ENCODE measurements around the gene SPATA9. TPM values are rescaled to one million over a fixed set of nuclear protein-coding genes. Genes with fewer than 3 reads are reported as not detected.
"Not testable (repeated sequence)": the region's sequence is repeated elsewhere in the genome, so short reads cannot be mapped to it uniquely, and the experiment has no call there.

SPATA9 gene
- polyA plus RNA-seq, 10 donors: 1.0 to 3.2 (median 1.8) TPM

DNA sequence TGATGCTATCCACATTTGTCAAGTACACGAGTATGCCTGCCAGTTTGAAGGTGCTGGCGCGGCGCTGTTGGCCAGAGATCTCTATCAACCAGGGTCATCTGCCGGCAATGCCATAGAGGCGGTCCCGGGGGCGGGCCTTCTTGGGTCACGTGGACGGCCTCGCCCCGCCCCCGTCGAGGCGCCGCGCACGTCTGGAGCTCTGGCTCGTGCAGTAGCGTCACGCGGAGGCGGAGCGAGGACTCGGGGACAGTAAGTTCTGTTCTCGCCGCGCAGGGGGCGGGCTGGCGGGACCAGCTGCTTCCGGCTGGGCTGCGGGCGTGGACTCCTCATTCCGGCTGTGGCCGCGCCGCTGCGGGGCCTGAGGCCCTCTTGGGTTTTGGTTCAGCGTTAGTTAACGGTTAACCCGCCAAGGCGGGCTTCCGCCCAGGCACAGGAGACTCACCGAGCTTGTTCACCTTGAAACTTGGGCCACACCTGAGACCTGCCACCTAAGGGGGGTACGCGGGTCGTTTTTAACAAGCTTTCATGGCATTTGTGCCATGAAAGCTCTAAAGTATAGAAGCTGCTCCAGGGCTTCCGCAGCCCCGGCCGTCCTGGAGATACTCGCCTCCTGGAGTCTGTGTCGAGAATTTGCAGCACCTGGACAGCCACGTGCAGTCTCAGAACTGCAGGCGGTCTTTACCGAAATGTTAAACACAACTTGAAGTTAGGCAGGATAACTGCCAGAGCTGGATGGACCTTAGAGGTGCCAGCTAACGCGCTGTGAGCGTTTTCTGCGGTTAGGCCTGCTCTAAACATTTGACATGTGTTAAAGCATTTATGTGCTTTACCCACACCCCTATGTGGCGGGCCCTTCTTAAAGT is 36.0 kb downstream of the SPATA9 start, which contains the start of gene RFESD:
RFESD (plus strand) TSS at position 209 of the 863 bp plus-strand sequence. CDS start 5,495 bp downstream, outside the sequence.
- DNase-seq: peak; percentile 96 to 98 (median 96)

DNA sequence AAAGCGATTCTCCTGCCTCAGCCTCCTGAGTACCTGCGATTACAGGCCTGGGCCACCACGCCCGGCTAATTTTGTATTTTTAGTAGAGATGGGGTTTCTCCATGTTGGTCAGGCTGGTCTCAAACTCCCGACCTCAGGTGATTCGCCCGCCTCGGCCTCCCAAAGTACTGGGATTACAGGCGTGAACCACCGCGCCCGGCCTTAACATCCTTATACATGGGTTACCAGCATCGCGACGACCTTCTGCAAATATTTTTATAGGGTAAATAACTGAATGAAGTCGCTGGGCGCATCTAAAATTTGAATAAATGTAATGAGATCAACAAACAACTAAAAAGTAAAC is 36.6 kb downstream of the SPATA9 start:
- not testable (repeated sequence) for DNase-seq

DNA sequence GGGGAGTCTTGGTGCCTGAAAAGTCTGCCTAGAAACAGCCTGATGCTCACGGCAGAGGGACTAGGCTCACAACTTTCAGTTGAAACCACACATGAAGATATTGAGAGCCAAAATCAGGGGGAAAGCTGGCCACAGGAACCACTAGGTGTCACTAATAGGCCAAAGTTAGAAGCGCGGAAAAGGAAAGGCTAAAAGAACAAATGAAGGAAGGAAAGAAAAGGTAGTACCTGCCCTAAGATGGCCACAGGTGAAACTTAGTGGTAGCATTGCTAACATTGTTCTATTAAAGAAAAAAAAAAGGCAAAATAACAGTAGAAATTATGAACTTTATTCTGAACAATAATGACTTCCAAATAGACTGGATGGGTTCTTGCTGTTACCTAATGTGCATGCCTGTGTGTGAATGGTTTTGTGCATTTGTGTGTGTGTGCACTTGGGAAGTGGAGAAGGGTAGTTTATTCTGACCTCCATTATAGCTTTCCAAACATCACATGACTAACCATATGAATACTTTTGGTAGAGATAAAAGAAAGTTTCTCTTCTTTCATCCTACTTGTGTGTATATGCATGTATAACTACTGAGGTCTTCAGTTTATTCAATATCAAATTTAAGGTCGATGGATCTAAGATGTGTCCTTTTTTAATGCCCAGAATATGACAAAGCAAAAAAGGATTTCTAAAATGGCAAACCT is 38.3 kb downstream of the SPATA9 start:
- DNase-seq: peak in 2 of 3 donors; percentile 59 to 78

DNA sequence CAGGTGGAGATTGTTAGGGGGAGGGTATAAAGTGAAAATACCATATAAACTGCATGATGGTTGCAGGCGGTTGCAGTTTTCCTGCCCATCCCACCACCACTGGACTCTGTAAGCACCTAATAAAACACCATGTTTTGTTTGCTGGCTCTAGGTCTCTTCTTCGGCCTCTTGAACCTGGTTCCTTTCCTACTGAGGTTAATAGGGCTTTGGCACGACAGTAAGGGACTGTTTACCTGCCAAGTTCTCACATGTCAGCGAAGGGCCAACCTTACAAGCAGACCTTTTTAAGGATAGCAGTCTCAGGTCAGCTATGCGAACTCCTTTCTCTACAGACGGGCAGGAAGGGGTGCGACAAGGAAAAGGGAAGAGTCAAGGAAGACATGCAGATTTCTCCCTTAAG is 39.6 kb downstream of the SPATA9 start:
- DNase-seq: no peak

DNA sequence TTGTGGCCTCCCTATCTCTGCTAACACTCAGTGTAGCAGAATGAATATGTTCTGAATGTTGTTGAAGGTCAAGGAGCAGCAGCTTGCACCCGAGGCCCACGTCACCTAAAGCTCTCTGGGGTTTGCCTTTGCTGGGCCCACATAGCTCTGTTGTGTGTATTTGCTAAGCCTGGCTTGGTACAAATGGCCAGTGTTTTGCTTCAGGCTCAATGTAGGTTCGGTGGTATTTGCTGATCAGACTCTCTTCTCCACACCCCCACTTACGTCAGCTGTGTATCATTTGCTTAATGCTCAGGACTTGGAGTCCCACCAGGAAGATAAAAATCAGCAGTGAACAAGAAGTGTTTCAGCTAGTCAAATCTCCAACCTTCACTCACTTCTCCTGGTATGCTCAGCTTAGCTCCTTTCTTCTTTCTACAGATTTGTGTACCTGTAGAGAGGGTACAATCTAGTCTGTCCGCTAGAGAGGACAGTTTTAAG is 41.0 kb downstream of the SPATA9 start:
- DNase-seq: no peak

DNA sequence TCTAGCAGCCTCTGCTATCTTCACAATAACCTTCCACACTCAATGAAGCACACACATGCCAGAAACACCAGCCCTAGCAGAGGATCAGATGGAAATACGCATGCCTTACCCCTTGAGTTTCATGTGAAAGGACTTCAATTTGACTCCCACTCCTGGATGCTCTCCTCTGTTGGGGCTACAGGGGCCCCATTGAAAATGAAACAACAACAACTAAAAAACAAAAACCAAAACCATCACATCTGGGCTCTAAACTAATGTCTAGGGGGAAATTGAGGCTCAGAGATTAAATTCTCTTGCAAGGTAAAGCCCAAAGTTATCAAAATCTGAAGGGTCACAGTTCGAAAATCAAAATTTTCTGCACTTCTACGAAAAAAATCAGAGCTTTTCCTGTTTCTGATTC is 44.2 kb downstream of the SPATA9 start:
- no peak for DNase-seq

DNA sequence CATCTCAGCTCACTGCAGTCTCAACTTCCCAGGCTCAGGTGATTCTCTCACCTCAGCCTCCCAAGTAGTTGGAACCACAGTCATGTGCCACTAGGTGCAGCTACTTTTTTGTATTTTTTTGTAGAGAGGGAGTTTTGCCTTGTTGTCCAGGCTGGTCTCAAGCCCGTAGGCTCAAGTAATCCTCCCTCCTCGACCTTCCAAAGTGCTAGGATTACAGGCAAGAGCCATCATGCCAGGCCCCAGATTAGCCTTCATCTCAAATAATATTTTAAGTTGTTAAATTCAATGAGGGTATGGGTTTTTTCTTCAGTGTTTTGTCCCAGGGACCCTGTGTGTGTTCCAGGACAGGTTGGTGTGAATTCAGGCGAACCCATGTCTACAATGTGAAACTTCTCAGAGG is 48.7 kb downstream of the SPATA9 start:
- DNase-seq: no peak

DNA sequence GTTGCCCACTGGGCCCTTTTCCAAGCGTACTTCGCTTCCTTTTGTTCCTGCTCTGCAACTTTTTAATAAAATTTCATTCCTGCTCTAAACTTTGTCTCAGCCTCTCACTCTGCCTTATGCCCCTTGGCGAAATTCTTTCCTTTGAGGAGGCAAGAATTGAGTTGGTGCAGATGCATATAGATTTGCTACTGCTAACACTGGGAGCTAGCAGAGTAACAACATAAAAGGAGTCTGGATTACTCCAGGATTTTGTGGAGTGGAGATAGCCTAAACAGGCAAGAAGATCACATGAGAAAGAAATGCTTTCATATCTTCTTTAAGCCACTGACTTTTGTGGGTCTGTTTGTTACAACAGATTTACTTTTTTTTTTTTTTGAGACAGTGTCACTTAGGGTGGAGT is 49.1 kb downstream of the SPATA9 start:
- no peak for DNase-seq

DNA sequence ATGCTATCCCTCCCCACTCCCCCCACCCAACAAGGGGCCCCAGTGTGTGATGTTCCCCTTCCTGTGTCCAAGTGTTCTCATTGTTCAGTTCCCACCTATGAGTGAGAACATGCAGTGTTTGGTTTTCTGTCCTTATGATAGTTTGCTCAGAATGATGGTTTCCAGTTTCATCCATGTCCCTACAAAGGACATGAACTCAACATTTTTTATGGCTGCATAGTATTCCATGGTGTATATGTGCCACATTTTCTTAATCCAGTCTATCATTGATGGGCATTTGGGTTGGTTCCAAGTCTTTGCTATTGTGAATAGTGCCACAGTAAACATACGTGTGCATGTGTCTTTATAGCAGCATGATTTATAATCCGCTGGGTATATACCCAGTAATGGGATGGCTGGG is 49.8 kb downstream of the SPATA9 start:
- not testable (repeated sequence) for DNase-seq

DNA sequence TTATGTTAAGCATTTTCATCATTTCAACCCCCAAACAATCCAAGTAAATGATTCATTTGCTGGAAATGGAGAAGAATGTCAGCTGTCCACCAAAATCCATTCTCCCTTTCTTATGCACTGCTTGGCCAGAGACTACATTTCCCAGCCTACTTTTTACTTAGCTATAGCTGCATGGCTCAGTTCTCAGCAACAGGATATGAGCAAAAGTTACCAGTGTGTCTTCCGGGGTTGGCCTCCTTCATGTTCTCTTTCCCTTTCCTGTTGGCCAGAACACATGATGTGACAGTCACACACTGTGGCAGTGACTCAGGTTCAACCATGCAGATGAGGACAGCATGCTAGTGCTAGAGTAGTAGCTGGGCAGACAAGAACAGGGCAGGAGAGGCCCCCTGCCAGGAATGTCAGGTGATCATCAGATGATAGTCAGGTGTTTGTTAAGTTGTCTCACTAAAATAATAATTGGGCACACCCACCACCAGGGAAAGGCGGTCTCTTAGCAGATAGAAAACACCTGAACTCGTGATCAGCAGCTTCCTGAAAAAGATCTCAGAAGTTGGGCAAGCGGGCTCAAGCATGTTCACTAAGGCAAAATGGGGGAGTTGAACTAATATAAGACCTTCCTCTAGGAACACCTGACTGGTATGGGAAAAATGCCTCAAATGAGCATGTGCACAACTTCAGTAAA is 50.7 kb downstream of the SPATA9 start:
- DNase-seq: no peak

DNA sequence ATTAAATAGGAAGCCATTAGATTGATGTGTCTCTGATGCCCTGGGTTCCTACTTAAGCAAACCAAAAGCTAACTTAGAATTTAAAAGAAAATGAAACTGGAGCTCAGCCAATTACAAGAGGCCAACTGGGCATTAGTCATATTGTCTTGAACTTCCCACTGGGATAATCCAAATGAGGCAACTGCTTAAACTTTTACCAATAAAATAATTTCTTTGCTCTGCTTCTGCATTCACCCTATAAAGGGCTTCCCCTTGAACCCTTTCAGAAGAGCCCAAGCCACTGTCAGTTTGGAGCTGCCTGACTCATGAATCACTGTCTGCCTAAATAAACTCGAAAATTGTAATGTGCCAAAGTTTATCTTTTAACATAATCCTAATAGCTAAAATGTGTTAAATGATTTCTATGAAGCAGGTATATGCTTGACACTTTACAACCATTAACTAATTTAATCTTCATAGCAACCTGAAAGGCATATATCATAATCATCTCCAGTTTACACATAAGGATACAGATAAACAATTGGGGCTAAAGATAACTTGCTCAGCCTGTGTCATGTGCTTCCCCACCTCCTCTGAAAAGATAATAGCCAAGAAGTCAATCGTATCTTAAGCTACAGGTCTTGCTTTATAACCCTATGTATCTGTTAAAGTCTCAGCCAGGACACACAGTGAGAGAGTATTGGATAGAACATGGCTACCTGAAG is 51.4 kb downstream of the SPATA9 start:
- DNase-seq: no peak

DNA sequence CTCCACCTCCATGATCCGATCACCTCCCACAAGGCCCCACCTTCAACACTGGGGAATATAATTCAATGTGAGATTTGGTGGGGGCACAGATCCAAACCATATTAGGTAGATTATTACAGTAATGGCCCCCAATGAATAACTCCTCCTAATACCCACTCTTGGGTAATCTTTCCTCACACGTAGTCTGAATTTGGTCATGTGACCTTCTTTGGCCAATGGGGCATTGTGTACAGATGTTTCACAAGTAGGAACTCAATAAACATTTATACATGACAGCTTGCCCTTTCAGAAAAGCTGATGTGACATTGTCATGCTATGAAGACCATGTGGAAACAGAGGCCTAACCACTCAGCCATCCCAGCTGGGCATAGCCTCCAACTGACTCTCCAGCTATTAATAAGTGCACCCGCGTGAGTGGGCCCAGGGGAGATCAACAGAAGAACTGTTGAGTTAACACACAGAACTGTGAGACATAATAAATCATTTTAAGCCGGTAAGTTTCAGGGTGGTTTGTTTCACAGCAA is 52.3 kb downstream of the SPATA9 start:
- no peak for DNase-seq

DNA sequence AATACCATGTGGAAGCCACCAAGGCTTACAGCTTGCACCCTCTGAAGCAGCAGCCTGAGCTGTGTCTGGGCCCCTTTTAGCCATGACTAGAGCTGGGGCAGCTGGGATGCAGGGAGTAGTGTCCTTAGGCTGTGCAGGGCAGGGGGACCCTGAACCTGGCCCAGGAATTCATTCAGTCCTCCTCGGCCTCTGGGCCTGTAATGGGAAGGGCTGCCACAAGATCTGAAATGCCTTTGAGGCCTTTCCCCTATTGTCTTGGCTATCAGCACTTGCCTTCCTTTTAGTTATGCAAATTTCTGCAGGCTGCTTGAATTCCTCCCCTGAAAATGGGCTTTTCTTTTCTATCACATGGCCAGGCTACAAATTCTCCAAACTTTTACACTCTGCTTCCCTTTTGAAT is 53.9 kb downstream of the SPATA9 start:
- DNase-seq: no peak

DNA sequence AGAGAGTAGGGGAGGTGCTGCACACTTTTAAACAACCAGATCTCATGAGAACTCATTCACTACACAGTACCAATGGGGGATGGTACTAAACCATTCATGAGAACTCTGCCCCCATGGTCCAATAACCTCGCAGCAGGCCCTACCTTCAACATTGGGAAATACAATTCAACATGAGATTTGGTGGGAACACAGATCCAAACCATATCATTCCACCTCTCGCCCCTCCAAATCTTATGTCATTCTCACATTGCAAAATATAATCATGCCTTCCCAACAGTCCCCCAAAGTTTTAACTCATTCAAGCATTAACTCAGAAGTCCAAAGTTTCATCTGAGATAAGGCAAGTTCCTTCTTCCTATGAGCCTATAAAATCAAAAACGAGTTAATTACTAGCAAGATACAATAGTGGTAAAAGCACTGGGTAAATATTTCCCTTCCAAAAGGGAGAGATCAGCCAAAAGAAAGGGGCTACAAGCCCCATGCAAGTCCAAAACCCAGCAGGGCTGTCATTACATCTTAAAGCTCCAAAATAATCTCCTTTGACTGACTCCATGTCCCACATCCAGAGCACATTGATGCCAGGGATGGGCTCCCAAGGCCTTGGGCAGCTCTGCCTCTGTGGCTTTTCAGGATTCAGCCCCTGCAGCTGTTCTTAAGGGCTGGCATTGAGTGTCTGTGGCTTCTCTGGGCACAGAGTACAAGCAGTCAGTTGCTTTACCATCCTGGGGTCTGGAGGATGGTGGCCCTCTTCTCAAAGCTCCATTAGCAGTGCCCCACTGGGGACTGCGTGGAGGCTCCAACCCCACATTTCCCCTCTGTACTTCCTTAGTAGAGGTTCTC is 54.6 kb downstream of the SPATA9 start:
- no peak for DNase-seq

DNA sequence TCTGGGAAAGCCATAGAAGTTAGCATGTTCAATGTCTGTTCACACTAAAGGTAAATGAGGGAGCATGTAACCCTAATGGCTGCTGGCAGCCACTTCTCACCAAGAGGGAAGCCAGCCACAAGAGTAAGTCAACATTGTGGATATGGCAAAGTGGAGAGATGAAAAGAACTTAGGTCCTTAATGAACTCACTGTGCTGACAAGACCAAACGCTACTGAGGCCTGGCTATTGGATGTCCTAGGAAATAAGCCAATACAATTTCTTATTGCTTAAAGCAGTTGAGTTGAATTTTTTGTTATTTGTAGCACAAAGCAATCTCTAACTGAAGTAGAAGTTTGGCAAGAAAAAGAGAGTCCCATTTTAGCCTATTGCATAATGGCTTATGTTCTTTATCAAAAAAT is 56.1 kb downstream of the SPATA9 start:
- no peak for DNase-seq

DNA sequence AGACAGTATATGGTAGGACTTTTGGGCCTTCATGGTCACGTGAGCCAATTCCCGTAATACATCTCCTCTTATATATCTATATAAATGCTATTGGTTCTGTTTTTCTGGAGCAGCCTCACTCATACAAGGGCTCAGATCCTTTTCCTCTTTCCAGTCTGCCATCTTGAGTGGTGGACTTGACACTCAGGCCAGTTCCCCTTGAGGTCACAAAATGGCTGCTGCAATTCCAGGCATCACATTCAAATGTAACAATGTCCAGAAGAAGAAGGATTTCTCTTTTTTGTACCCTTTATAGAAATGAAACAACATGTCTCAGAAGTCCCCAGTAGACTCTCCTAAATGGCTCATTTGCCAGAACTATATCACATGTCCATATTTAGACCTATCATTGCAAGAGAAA is 58.4 kb downstream of the SPATA9 start:
- DNase-seq: no peak

DNA sequence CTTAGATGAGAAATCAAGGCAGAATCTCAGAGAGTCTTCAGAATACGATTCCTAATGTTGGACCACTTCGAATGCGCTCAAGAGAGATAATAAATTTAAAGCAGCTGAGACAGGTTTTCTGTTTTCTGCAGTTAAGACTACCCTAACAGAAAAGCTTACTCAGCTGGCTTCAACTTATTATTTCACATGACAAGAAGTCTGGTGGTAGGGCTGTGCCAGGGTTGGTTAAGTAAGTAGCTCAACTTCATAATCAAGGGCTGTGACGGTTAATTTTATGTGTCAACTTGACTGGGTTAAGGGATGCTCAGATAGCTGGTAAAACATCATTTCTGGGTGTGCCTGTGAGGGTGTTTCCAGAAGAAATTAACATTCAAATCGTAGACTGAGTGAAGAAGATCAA is 59.1 kb downstream of the SPATA9 start:
- no peak for DNase-seq

DNA sequence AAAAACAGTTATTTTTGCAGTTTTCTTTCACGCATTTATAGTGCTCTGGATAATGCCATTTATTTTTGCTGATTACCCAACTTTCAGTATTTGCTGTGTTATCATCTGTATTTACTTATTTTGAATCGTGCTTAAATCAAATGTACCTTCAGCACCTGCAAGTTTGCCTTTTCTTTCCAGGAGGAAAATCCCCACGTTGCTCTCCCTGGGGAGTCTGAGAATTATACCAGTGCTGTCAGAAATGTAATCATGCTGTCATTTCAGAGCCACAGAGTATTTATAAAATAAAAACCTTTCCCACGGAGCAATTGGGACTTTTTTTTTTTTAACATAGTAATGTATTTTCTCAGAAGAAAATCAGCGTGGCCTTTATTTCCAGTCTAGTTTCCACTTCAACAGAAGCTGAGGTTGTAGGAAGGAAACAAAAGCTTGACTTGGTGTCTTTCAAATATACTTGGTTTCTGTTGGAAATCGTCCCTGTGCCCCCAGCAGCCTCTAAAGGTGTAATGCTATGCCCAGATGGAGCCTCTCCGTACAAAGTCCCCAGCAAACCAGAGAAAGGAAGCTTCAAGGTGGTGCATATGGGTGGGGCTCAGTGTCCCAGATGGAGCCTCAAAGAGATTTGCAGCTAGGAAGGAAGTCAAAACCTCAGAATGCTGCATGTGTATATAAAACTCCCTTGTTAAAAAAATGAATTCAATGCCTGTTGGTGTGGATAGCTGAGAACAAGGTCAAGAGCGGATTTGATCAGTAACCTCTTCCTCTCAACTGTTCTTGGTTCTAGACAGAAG is 60.8 kb downstream of the SPATA9 start:
- no peak for DNase-seq

Measured in muscle of back (tissue), 11 donors.